Measurements from ENCODE around the gene JMJD1C.

- TF ChIP-seq, protein P1, sequence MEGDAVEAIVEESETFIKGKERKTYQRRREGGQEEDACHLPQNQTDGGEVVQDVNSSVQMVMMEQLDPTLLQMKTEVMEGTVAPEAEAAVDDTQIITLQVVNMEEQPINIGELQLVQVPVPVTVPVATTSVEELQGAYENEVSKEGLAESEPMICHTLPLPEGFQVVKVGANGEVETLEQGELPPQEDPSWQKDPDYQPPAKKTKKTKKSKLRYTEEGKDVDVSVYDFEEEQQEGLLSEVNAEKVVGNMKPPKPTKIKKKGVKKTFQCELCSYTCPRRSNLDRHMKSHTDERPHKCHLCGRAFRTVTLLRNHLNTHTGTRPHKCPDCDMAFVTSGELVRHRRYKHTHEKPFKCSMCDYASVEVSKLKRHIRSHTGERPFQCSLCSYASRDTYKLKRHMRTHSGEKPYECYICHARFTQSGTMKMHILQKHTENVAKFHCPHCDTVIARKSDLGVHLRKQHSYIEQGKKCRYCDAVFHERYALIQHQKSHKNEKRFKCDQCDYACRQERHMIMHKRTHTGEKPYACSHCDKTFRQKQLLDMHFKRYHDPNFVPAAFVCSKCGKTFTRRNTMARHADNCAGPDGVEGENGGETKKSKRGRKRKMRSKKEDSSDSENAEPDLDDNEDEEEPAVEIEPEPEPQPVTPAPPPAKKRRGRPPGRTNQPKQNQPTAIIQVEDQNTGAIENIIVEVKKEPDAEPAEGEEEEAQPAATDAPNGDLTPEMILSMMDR (IDR thresholded peaks at IDR 0.05; ENCODE audit: extremely low read depth in 1 of 2, insufficient read depth in 1 of 2, low read depth in 1 of 2, low read length in 2 of 2) = no peak
- no peak for TF ChIP-seq POLR2A (IDR thresholded peaks at IDR 0.05; ENCODE audit: low read depth, low read length)
Observed at GRCh38 chr10:63246356-63246755, 219.4 kb downstream of the JMJD1C start.

All from endothelial cell of umbilical vein (primary cell).